ENCODE results near the gene TFRC.
A peak's percentile ranks its signal among the peaks of the same experiment; 100 is the strongest.
"Not testable (repeated sequence)": the region's sequence is repeated elsewhere in the genome, so short reads cannot be mapped to it uniquely, and the experiment has no call there.

The TFRC gene

DNA sequence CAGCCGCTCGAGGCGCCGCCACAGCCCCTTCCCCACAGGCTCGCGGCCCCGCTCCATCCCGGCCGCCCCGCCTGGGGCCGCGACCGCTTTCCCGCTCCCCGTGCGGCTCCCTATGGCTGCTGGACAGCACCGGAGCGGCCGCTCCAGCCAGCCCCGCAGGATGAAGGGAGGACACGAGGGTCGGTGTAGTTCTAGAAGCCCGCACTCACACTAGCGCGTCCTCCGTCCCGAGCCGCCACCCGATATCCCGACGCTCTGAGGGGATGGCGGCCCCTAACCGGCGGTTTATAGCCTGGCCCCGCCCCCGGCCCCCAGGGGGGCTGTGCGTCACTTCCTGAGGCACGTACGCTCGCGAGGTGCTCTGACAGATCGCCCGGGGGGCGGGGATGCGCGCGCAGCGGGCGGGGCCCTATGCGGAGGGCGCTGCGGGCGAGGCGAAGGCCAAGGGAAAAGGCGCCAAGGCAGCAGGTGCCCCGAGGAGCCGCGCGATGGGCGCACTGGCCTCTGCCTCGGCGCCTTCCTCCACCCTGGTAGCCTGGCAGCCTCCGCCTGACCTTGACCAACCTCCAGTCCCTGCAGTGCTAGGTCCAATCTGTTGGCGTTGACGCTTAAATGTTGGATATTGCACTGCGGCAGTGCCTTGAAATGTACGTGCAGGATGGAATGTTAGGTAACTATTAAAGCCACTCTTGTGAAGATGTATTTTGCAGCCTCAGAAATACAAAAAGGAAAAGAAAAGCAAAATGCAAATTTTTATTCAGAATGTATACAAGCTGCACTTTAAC lies at the start of gene TFRC:
Gene TFRC, minus strand, starts transcription at position 257 of the 785 bp plus-strand sequence. CDS start 4,991 bp downstream, outside the sequence.
- DNase-seq, result peak; percentile 95

GRCh38 chr3:196128172-196128843 lies 46.4 kb upstream of the TFRC start:
- no peak for DNase-seq

DNA sequence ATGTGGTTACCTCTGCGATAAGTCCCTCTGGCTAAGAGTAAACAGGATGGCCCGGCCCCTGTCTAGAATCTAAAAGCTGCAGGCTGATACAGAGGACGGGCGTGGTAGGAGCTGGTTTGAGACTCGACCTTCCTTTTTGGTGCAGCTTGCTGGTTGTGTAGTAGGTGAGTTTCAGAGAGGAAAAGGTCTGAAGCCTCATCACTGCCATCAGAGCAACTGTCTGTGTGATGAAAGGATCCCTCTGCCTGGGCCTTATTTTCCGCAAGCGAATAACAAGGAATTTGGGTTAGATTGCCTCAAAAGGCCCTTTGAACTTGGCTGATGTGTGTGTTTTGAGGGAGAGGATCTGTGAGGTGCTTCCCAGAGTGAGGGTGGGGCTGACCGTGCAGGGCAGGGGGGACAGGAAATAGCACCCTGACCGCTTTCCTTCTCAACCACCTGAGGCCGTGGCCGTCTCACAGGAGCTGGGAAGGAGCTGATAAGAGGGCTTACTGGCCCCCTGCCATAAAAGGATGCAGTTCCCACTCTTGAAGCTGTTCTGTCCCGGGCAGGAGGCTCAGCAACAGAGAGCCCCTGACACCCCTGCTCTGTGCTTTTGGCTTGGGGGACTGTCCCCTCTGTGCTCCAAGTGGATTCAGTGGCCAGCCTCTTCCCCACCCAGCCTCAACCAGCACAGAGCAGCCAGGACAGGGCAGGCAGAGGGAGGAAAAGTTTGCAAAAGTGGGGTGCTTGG lies 45.6 kb upstream of the TFRC start:
- peak; percentile 46 for DNase-seq

GRCh38 chr3:196124608-196125007 lies 42.7 kb upstream of the TFRC start:
- DNase-seq, result no peak

DNA sequence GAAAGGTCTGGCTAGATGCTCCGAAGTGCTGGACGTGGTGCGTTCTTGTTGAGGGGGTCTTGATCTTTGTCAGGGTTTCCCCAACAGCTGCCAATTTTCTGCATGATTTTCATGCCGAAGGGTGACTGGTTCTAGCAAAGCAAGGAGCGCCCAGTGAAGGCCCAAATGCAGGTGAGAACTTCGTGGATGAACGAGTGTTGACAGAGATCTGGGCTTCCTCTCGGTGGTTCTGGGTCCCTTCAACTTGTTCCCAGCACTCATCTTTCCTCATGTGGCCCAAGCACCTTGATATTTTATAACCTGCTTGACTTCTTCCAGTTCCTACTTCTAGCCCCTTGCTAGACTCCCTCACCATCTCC lies 40.8 kb upstream of the TFRC start:
- no peak for DNase-seq

DNA sequence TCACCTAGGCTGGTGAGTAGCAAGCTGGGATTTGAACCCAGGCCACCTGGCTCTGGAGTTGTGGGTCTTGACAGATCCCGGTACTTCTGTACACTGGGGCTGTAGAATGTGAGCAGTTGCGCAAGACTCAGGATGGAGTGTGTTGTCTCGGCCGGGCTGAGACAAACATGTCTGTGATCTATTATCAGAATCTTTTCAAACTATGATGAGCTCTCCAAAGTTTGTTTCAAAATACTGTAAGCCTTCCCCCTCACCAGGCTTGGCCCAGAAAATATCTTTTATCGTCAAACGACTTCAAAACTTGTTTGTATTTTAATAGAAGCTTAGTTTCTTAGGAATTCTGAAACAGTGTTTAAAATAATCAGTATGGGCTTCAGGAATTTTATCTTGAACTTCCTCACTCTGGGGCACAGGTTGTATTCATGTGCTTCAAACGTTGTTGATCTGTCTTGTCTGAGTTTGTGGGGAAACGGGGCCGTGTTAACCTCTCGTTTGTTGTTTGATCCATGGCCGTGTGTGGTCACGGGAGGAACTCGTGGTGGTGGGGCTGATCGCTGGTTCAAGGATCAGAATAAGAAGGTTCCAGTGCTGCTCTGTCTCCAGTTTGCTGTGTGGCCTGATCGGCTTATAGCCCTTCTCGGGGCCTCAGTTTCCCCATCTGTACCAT lies 40.3 kb upstream of the TFRC start:
- DNase-seq, result no peak

GRCh38 chr3:196121066-196121465 lies 39.2 kb upstream of the TFRC start:
- no peak for DNase-seq

GRCh38 chr3:196120291-196120951 lies 38.5 kb upstream of the TFRC start:
- no peak for DNase-seq

DNA sequence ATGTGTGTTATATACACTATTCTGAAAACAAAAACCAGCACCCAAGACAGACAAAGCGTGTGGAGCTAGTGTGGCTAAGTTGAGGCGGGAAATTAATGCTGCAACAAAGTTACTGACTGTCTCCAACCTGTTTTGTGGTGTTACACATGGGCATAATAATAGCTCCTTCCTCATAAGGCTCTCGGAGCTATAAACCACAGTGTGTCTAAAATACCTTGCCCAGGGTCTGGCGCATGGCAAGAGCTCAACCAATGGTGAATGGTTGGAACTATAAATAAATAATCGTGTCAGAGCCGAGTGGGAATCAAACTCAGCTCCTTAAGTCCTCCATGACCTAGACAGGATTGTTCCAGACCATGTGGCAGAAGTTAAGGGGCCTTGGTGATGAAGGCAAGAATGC lies 35.9 kb upstream of the TFRC start:
- DNase-seq, result no peak

- peak; percentile 33 for DNase-seq
Observed at GRCh38 chr3:196115678-196116083, 33.8 kb upstream of the TFRC start.

DNA sequence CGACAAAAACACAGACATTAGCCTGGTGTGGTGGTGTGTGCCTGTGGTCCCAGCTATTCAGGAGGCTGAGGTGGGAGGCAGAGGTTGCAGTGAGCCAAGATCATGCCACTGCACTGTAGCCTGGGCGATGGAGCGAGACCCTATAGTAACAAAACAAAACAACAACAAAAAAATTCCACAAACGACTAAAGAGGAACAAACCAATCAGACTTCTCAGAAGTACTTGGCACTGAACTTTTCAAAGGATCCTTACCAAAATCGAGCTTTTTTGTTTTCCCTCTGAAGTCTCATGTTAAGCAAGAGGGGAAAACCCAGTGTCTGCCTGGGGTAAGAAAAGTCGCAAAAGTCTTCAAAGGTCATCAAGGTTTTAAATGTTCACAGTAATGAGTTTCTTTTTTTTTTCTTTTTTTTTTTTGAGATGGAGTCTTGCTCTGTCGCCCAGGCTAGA lies 30.1 kb upstream of the TFRC start:
- DNase-seq, result peak; percentile 48

- no peak for DNase-seq
Observed at GRCh38 chr3:196108075-196108743, 26.3 kb upstream of the TFRC start.

GRCh38 chr3:196104707-196105106 lies 22.8 kb upstream of the TFRC start:
- peak; percentile 26 for DNase-seq

- DNase-seq, result not testable (repeated sequence)
Observed at GRCh38 chr3:196098365-196098980, 16.6 kb upstream of the TFRC start.

DNA sequence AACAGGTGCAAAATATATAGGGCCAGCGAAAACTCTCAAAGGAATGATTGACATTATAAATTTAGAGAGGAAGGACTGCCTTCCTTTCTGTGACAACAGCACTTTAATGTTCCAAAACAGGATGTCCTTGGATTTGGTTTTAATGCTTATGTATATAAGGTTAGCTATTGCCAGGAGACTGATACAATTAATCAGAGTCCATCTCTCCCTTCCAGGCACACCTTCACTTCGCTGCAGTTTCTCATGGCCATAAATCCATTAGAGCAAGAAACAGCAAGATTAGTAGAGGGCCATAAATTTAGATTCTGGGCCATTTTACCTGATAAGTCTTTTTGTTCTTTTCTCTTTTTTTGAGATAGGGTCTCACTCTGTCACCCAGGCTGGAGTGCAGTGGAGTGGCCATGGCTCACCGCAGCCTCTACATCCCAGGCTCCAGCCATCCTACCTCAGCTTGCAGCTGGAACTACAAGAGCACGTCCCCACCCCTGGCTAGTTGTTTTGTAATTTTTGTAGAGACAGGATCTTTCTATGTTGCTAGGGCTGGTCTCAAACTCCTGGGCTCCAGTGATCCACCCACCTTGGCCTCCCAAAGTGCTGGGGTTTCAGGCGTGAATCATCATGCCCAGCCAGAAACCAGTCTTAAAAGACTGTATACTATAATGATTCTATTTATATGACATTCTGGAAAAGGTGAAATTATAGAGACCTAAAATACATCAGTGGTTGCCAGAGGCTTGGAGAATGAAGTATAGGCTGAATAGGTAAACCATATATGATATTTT lies 15.7 kb upstream of the TFRC start:
- no peak for DNase-seq

- DNase-seq, result no peak
Observed at GRCh38 chr3:196096382-196096953, 14.6 kb upstream of the TFRC start.

GRCh38 chr3:196093317-196094111 lies 11.6 kb upstream of the TFRC start:
- no peak for DNase-seq

DNA sequence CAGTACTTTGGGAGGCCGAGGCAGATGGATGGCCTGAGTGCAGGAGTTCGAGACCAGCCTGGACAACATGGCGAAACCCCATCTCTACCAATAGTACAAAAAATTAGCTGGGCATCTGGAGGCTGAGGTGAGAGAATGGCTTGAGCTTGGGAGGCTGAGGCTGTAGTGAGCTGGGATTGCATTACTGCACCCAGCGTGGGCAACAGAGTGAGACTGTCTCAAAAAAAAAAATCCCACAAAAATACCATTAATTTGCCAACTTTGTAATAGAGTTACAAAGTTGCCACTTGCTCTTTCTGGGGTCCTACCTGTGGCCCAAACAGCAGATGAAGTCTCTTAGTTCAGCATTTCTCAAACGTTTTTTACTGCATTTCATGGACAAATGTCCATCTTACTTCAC lies 6.0 kb upstream of the TFRC start:
- DNase-seq, result no peak

GRCh38 chr3:196082619-196082971 lies 705 bp upstream of the TFRC start:
- DNase-seq, result no peak
